Hippocampal formation (tissue), 2 donors: Measurements from ENCODE around the gene REEP3.

ENCODE experiments used
- DNase-seq, 2 donors: peaks; one replicate each; lab custom pipeline; 2025; lab: John Stamatoyannopoulos, UW

REEP3 gene

GRCh38 chr10:63666836-63667383 is 145.7 kb downstream of the REEP3 start:
- DNase-seq: no peak

GRCh38 chr10:63667596-63668480 is 146.6 kb downstream of the REEP3 start:
- no peak for DNase-seq

- DNase-seq: no peak
Observed at GRCh38 chr10:63670291-63670898, 149.2 kb downstream of the REEP3 start.

GRCh38 chr10:63671317-63671937 is 150.2 kb downstream of the REEP3 start:
- DNase-seq: no peak

GRCh38 chr10:63672491-63672890 is 151.3 kb downstream of the REEP3 start:
- DNase-seq: no peak

- DNase-seq: no peak
Observed at GRCh38 chr10:63673246-63673645, 152.0 kb downstream of the REEP3 start.

GRCh38 chr10:63673846-63674245 is 152.6 kb downstream of the REEP3 start:
- DNase-seq: no peak
